Measurements from ENCODE around the gene COL8A1. TPM values are rescaled to one million over a fixed set of nuclear protein-coding genes. Genes with fewer than 3 reads are reported as not detected.
A peak's percentile ranks its signal among the peaks of the same experiment; 100 is the strongest.

Gene COL8A1
- total RNA-seq, 1 experiment from 2014 or later = 112 TPM

- intact Hi-C loops (cut with micrococcal nuclease) = loop anchor here (5.0 kb wide), 4 partner anchors 102 to 617 kb away; no protein-coding TSS in a partner anchor
- Mint-ChIP-seq H3K27me3 (ENCODE audit: insufficient read depth, unreplicated experiment) (no peaks in the 10 kb centered on the region), H3K27ac (ENCODE audit: low read depth, unreplicated experiment) (peak overlapping the region; percentile 86), H3K4me1 (ENCODE audit: insufficient read depth, unreplicated experiment) (peaks cover 52% of the 10 kb centered on the region), H3K4me3 (ENCODE audit: unreplicated experiment) (peak overlapping the region; percentile 85), H3K36me3 (ENCODE audit: insufficient read depth, unreplicated experiment) (no peaks in the 10 kb centered on the region), H3K9me3 (ENCODE audit: unreplicated experiment) (no peaks in the 10 kb centered on the region)
- ChIA-PET POLR2A (interaction anchor here (0.6 to 6.3 kb wide), 7 partner anchors 8 to 244 kb away, joined by 3 to 47 read pairs (median 3); no protein-coding TSS in a partner anchor), CTCF (interaction anchor here (1.8 to 17.3 kb wide), 2 partner anchors 45 to 109 kb away, joined by 7 to 209 read pairs; no protein-coding TSS in a partner anchor)
- BruUV-seq (replicated peaks) = no TSS peak
- DNase-seq (ENCODE audit: unreplicated experiment) = no peak
- TF ChIP-seq CTCF (IDR thresholded peaks at IDR 0.05; ENCODE audit: unreplicated experiment) = no peak
Observed at GRCh38 chr3:99639579-99639978, 1.2 kb downstream of the COL8A1 start.

DNA sequence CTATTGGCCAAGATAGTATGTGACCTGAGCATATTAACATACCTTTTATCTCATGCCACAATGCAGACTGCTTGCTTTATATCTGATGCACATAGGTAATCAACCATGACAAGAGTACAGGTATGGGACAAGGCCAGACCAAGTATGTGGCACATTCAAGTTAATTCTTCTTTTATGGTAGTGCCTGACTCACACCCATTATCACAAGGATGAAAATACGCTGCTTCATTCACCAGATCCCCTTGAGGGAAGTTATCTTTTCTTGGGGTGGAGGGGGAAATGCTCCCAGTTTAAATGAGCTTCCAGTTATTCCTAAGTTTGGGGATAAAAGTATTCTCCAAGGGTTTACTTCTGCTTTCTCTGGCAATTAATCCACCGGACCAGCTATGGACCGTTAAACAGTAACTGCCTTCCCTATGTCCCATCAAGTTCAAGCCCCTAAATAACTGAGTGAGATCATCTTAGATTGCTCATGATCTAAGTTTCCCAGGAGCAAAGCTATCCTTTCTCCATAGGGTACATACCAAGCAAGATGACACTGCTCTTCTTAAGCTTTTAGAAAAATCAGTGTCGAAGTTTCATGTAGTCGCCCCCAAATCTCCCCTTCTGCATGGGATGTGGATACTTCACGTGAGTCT, 1.9 kb downstream of the COL8A1 start:
- POLR2A ChIA-PET = interaction anchor here (0.9 to 6.3 kb wide), 5 partner anchors 20 to 93 kb away, joined by 3 to 47 read pairs (median 5); no protein-coding TSS in a partner anchor

GRCh38 chr3:99641480-99641879, 3.1 kb downstream of the COL8A1 start:
- BruUV-seq (replicated peaks) = no TSS peak
- Mint-ChIP-seq H3K9me3 (ENCODE audit: unreplicated experiment) (no peaks in the 10 kb centered on the region), H3K4me1 (ENCODE audit: insufficient read depth, unreplicated experiment) (peaks cover 62% of the 10 kb centered on the region), H3K27me3 (ENCODE audit: insufficient read depth, unreplicated experiment) (no peaks in the 10 kb centered on the region), H3K36me3 (ENCODE audit: insufficient read depth, unreplicated experiment) (peaks cover 8% of the 10 kb centered on the region), H3K4me3 (ENCODE audit: unreplicated experiment) (peak overlapping the region; percentile 85), H3K27ac (ENCODE audit: low read depth, unreplicated experiment) (peak overlapping the region; percentile 85)
- DNase-seq (ENCODE audit: unreplicated experiment) = no peak
- ChIA-PET CTCF (interaction anchor here (0.6 to 17.3 kb wide), 11 partner anchors 12 to 1042 kb away, joined by 3 to 209 read pairs (median 3); no protein-coding TSS in a partner anchor), POLR2A (interaction anchor here (0.9 to 6.3 kb wide), 5 partner anchors 11 to 94 kb away, joined by 3 to 47 read pairs (median 5); no protein-coding TSS in a partner anchor)
- intact Hi-C loops (cut with micrococcal nuclease) = no loop called here
- TF ChIP-seq CTCF (IDR thresholded peaks at IDR 0.05; ENCODE audit: unreplicated experiment) = no peak

More for the DNA sequence above, 1.9 kb downstream of the COL8A1 start:
- DNase-seq (ENCODE audit: unreplicated experiment) = no peak
- CTCF ChIA-PET = interaction anchor here (0.6 to 17.3 kb wide), 7 partner anchors 13 to 142 kb away, joined by 3 to 209 read pairs (median 3); no protein-coding TSS in a partner anchor
- peak overlapping the region; percentile 85 for H3K27ac Mint-ChIP-seq (ENCODE audit: low read depth, unreplicated experiment)
- intact Hi-C loops (cut with micrococcal nuclease) = no loop called here
- no peaks in the 10 kb centered on the region for H3K9me3 Mint-ChIP-seq (ENCODE audit: unreplicated experiment)
- H3K36me3 Mint-ChIP-seq (ENCODE audit: insufficient read depth, unreplicated experiment) = peaks cover 6% of the 10 kb centered on the region
- TF ChIP-seq CTCF (IDR thresholded peaks at IDR 0.05; ENCODE audit: unreplicated experiment) = no peak
- peaks cover 52% of the 10 kb centered on the region for H3K4me1 Mint-ChIP-seq (ENCODE audit: insufficient read depth, unreplicated experiment)
- peak overlapping the region; percentile 85 for H3K4me3 Mint-ChIP-seq (ENCODE audit: unreplicated experiment)
- no TSS peak for BruUV-seq (replicated peaks)
- H3K27me3 Mint-ChIP-seq (ENCODE audit: insufficient read depth, unreplicated experiment) = no peaks in the 10 kb centered on the region

DNA sequence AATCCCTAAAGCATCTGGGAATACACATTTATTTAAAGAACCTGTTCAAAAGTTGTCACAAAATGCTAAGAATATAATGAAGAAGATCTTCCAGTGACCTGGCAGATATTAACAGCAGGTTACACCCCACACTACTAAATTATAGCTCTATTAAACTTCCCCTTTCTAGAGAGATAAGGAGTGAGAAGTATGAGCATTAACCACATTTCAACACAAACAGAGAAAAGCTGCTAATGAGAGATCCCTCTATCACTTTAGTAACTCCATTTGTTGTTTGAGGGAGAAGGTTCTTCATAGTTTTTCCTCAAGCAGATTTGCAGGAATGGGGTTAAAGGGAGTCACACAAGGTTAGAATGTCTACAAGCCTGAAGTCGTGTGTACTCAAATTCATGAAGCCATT, 3.6 kb downstream of the COL8A1 start:
- TF ChIP-seq CTCF (IDR thresholded peaks at IDR 0.05; ENCODE audit: unreplicated experiment) = no peak
- CTCF ChIA-PET = interaction anchor here (0.6 to 17.3 kb wide), 7 partner anchors 33 to 1043 kb away, joined by 3 to 209 read pairs (median 3); no protein-coding TSS in a partner anchor
- DNase-seq (ENCODE audit: unreplicated experiment) = no peak
- H3K36me3 Mint-ChIP-seq (ENCODE audit: insufficient read depth, unreplicated experiment) = peaks cover 8% of the 10 kb centered on the region
- no peaks in the 10 kb centered on the region for H3K27me3 Mint-ChIP-seq (ENCODE audit: insufficient read depth, unreplicated experiment)
- POLR2A ChIA-PET = interaction anchor here (0.9 to 6.3 kb wide), 4 partner anchors 8 to 33 kb away, joined by 3 to 47 read pairs (median 4); no protein-coding TSS in a partner anchor
- H3K27ac Mint-ChIP-seq (ENCODE audit: low read depth, unreplicated experiment) = peak overlapping the region; percentile 85
- peak overlapping the region; percentile 85 for H3K4me3 Mint-ChIP-seq (ENCODE audit: unreplicated experiment)
- intact Hi-C loops (cut with micrococcal nuclease) = no loop called here
- peaks cover 66% of the 10 kb centered on the region for H3K4me1 Mint-ChIP-seq (ENCODE audit: insufficient read depth, unreplicated experiment)
- no peaks in the 10 kb centered on the region for H3K9me3 Mint-ChIP-seq (ENCODE audit: unreplicated experiment)
- no TSS peak for BruUV-seq (replicated peaks)
